Measurements from ENCODE around the gene SLX1A. TPM values are rescaled to one million over a fixed set of nuclear protein-coding genes. Genes with fewer than 3 reads are reported as not detected.

Gene SLX1A
- 38.9 and 52.3 TPM in 2 replicates for total RNA-seq

DNA sequence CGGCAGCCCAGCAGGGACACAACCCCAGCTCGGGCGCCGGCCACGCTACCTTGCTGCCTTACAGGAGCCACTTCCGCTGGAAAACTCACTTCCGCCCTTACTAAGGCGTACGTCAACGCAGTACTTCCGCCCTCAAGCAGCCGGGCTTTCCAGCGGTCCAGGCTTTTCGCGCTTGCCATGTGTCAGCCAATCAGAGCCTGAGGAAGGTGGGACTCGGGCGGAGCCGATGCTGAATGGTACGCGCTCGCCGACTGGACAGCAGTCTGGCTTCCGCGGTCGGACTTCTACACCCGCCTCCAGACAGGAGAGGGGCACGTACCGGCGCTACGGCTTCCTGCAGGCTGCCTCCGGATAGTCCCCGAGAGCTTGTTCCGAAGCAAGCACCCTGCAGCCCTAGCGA is at the start of gene SLX1A, which contains the start of gene BOLA2B:
SLX1A (plus strand) TSS at position 261 of the 400 bp plus-strand sequence. CDS start 210 bp downstream, outside the sequence.
BOLA2B (minus strand) TSS at position 52 of the 400 bp plus-strand sequence. CDS start 71 bp downstream, outside the sequence.

DNA sequence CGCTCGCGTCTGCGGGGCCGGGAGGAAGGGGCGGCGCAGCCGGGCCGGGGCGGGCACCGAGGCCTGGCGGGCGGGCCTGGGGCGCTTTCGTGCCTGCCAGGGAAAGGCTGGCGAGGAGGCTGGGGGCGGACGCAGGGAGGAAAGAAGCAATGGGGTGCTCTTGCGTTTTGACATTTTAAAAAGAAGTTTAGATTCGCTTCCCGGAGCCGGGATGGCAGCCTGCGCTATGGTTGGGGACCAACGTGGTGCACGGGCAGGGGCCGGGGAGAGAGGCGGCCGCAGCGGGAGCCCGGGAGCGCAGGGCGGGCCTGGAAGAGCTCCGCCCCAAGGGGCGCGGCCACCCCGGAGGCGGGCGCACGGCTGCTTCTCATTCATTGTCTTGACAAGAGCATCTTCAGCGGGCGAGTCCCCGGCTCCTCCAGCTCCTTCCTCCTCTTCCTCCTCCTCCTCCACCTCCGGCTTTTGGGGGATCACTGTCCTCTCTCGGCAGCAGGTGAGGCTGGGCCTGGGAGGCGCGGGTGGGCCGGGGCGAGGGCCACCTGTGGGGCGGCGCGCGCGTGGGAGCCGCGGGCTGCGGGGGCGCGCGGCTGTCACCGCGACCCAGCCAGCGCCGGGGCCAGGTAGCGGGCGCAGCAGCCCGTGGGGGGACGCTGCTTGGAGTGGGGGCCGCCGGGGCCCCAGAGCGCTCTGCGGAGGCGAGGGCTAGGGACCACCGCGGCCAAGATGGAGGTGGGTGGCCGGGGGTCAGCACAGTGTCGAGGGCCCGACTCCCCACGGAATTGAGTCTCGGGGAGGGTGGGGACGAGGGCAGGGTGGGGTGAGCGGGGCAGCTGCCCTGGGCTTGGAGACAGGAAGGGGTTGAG is 10.2 kb upstream of the SLX1A start, which contains the start of gene CORO1A:
CORO1A (plus strand) TSS at position 370 of the 863 bp plus-strand sequence. CDS start 1,608 bp downstream, outside the sequence.

DNA sequence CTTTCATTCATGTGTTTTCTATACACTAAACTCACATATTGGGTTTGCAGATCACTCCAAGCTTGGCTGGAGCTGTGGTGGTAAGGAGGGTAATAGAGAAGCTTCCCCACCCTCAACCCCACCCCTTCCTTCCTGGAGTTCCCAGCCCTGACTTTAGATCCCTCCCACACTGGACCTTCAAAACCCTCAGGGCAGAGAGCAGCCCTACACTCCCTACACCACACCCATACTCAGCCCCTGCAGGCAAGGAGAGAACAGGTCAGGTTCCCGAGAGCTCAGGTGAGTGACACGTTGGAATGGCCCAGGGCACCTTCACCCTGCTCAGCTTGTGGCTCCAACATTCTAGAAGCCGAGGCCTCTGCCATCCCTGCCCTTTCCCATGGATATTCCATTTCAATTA is 5.4 kb downstream of the SLX1A start, which contains the start of gene SULT1A3:
SULT1A3 (plus strand) TSS at position 207 of the 400 bp plus-strand sequence. CDS start 1,474 bp downstream, outside the sequence.

Other genes starting within 250 kb of the SLX1A start
- 73.1 TPM in 2 replicates for gene TMEM219, start 231.8 kb upstream of the SLX1A start, total RNA-seq
- 86.4 and 95.9 TPM in 2 replicates for gene TAOK2, start 220.0 kb upstream of the SLX1A start, total RNA-seq
- 5.5 and 8.4 TPM in 2 replicates for gene HIRIP3, start 198.3 kb upstream of the SLX1A start, total RNA-seq
- 20.8 and 65.8 TPM in 2 replicates for gene INO80E, start 197.6 kb upstream of the SLX1A start, total RNA-seq
- gene DOC2A, start 182.8 kb upstream of the SLX1A start, total RNA-seq, result 0.76 TPM in 1 of 2 replicates, not detected in the other
- gene C16orf92, start 170.7 kb upstream of the SLX1A start, total RNA-seq, result not detected in 2 replicates
- 0.32 TPM in 1 of 2 replicates, not detected in the other for gene TLCD3B, start 162.6 kb upstream of the SLX1A start, total RNA-seq
- gene ALDOA, start 128.1 kb upstream of the SLX1A start, total RNA-seq, result 265 and 367 TPM in 2 replicates
- 256 and 366 TPM in 2 replicates for gene PPP4C, start 117.9 kb upstream of the SLX1A start, total RNA-seq
- under 0.01 and 0.15 TPM in 2 replicates for gene TBX6, start 102.0 kb upstream of the SLX1A start, total RNA-seq
- 12.0 and 20.1 TPM in 2 replicates for gene YPEL3, start 97.7 kb upstream of the SLX1A start, total RNA-seq
- gene GDPD3, start 80.3 kb upstream of the SLX1A start, total RNA-seq, result 0.32 and 0.61 TPM in 2 replicates
- 20.5 and 31.8 TPM in 2 replicates for gene MAPK3, start 70.7 kb upstream of the SLX1A start, total RNA-seq
- 1.2 and 4.2 TPM in 2 replicates for gene CORO1A, start 10.3 kb upstream of the SLX1A start, total RNA-seq
- 161 and 183 TPM in 2 replicates for gene BOLA2B, start 209 bp upstream of the SLX1A start, total RNA-seq
- gene SULT1A3, start 5.4 kb downstream of the SLX1A start, total RNA-seq, result 4.0 and 4.2 TPM in 2 replicates
- 0.65 TPM in 1 of 2 replicates, not detected in the other for gene NPIPB13, start 54.6 kb downstream of the SLX1A start, total RNA-seq
- 38.0 and 51.4 TPM in 2 replicates for gene CD2BP2, start 161.4 kb downstream of the SLX1A start, total RNA-seq
- gene TBC1D10B, start 176.6 kb downstream of the SLX1A start, total RNA-seq, result 29.2 and 33.1 TPM in 2 replicates
- not detected in 2 replicates for gene MYL11, start 180.9 kb downstream of the SLX1A start, total RNA-seq
- gene SEPTIN1, start 188.7 kb downstream of the SLX1A start, total RNA-seq, result not detected in 2 replicates
- gene ZNF48, start 201.5 kb downstream of the SLX1A start, total RNA-seq, result 14.1 and 18.2 TPM in 2 replicates
- 12.2 and 17.2 TPM in 2 replicates for gene ZNF771, start 213.7 kb downstream of the SLX1A start, total RNA-seq
- gene DCTPP1, start 236.2 kb downstream of the SLX1A start, total RNA-seq, result 48.1 and 58.1 TPM in 2 replicates

Data from epithelial cell of umbilical artery (primary cell).